HepG2 (cell line): Measurements from ENCODE around the gene MYH9. TPM values are rescaled to one million over a fixed set of nuclear protein-coding genes. Genes with fewer than 3 reads are reported as not detected.
A peak's percentile ranks its signal among the peaks of the same experiment; 100 is the strongest.

Experiments
- ARID2 ChIP-seq: sonication (generic); formaldehyde crosslinking; IDR thresholded peaks from 2 replicates; pipeline ENCODE4 v1.8.1; 2022; ENCODE audit warnings: mild to moderate bottlenecking, missing genetic modification reagents, borderline replicate concordance
- CEBPZ ChIP-seq: IDR thresholded peaks from 2 replicates; pipeline ENCODE4 v1.6.1; 2012; ENCODE audit warnings: low read length, improper control_type of control experiment
- JUN ChIP-seq: sonication (generic); formaldehyde crosslinking; IDR thresholded peaks from 2 replicates; pipeline ENCODE4 v1.4.0; 2020; ENCODE audit warnings: mild to moderate bottlenecking, missing genetic modification reagents
- KLF11 ChIP-seq: IDR thresholded peaks from 2 replicates; pipeline ENCODE4 v1.6.1; 2016; ENCODE audit warnings: missing compliant biosample characterization
- MXD3 ChIP-seq: IDR thresholded peaks from 2 replicates; pipeline ENCODE4 v1.6.1; 2016; ENCODE audit warnings: mild to moderate bottlenecking, missing biosample characterization, missing genetic modification reagents
- PHF20 ChIP-seq: sonication (generic); formaldehyde crosslinking; IDR thresholded peaks from 2 replicates; pipeline ENCODE4 v1.5.0; 2020; ENCODE audit warnings: mild to moderate bottlenecking, missing genetic modification reagents
- SIX1 ChIP-seq: sonication (generic); formaldehyde crosslinking; IDR thresholded peaks from 2 replicates; pipeline ENCODE4 v1.4.0; 2020; ENCODE audit warnings: missing genetic modification reagents, borderline replicate concordance
- SMARCE1 ChIP-seq: fragments of 450-650 bp; IDR thresholded peaks from 2 replicates; pipeline ENCODE4 v1.6.1; 2017; ENCODE audit warnings: borderline replicate concordance
- SP5 ChIP-seq: IDR thresholded peaks from 2 replicates; pipeline ENCODE4 v1.6.1; 2016; ENCODE audit warnings: low read depth, borderline replicate concordance
- YEATS2 ChIP-seq: sonication (generic); formaldehyde crosslinking; IDR thresholded peaks from 2 replicates; pipeline ENCODE4 v1.4.0; 2020; ENCODE audit warnings: missing genetic modification reagents, borderline replicate concordance
- ZBTB1 ChIP-seq: sonication (generic); formaldehyde crosslinking; IDR thresholded peaks from 2 replicates; pipeline ENCODE4 v1.4.0; 2020; ENCODE audit warnings: missing genetic modification reagents, borderline replicate concordance
- ZBTB10 ChIP-seq: sonication (generic); formaldehyde crosslinking; IDR thresholded peaks from 2 replicates; pipeline ENCODE4 v1.4.0; 2020; ENCODE audit warnings: missing genetic modification reagents, borderline replicate concordance
- ZC3H13 ChIP-seq: sonication (generic); formaldehyde crosslinking; IDR thresholded peaks from 2 replicates; pipeline ENCODE4 v1.8.1; 2023; ENCODE audit warnings: mild to moderate bottlenecking, missing genetic modification reagents, moderate library complexity
- ZFP82 ChIP-seq: sonication (generic); formaldehyde crosslinking; IDR thresholded peaks from 2 replicates; pipeline ENCODE4 v1.5.1; 2020; ENCODE audit warnings: mild to moderate bottlenecking, missing genetic modification reagents, borderline replicate concordance
- ZNF274 ChIP-seq: sonication (generic); formaldehyde crosslinking; IDR thresholded peaks from 2 replicates; pipeline ENCODE4 v1.5.1; 2020; ENCODE audit warnings: mild to moderate bottlenecking, missing genetic modification reagents
- ZNF547 ChIP-seq: sonication (generic); formaldehyde crosslinking; IDR thresholded peaks from 2 replicates; pipeline ENCODE4 v1.5.1; 2020; ENCODE audit warnings: mild to moderate bottlenecking, missing genetic modification reagents
- ZNF703 ChIP-seq: sonication (generic); formaldehyde crosslinking; IDR thresholded peaks from 2 replicates; pipeline ENCODE4 v1.5.1; 2020; ENCODE audit warnings: missing genetic modification reagents, mild to moderate bottlenecking, moderate library complexity, borderline replicate concordance
- ZSCAN25 ChIP-seq: sonication (generic); formaldehyde crosslinking; IDR thresholded peaks from 2 replicates; pipeline ENCODE4 v1.8.0; 2022; ENCODE audit warnings: mild to moderate bottlenecking, missing genetic modification reagents
- polyA plus RNA-seq, 8 experiments: library from polyadenylated mRNA; depleted of rRNA in 3 of 8; stranded (reverse) in 7 of 8; unstranded in 1 of 8; fragments of >200 nt; fragmentation: Illumina TruSeq in 4 of 8; extraction: Trizol in 4 of 8; gene quantifications; 2 replicates each; pipeline versions ENCODE4 v1.2.1 to v1.2.3, GENCODE V29; 2011 to 2016; ENCODE audit warnings: low read depth in 4 of 8, missing spikeins in 1 of 8, mixed read lengths in 1 of 8; ENCODE audit not compliant: insufficient read depth in 1 of 8
- total RNA-seq, 5 experiments: library from RNA; depleted of rRNA; stranded (reverse); fragments of >200 nt; fragmentation: Illumina TruSeq; extraction: Trizol; gene quantifications; 2 replicates each; pipeline ENCODE4 v1.2.3, GENCODE V29; 2016; ENCODE audit warnings: low read depth in 1 of 5
- TF ChIP-seq, protein P1 (sequence below): sonication (generic); formaldehyde crosslinking; IDR thresholded peaks from 2 replicates; pipeline ENCODE4 v1.8.1; 2023; ENCODE audit warnings: missing genetic modification reagents, mild to moderate bottlenecking, borderline replicate concordance

Gene MYH9
- total and polyA plus RNA-seq, 2 of the 13 experiments (the other 11 are each of a cell fraction or from before 2014, with no cell fraction given) = 50.7 to 98.5 TPM

DNA sequence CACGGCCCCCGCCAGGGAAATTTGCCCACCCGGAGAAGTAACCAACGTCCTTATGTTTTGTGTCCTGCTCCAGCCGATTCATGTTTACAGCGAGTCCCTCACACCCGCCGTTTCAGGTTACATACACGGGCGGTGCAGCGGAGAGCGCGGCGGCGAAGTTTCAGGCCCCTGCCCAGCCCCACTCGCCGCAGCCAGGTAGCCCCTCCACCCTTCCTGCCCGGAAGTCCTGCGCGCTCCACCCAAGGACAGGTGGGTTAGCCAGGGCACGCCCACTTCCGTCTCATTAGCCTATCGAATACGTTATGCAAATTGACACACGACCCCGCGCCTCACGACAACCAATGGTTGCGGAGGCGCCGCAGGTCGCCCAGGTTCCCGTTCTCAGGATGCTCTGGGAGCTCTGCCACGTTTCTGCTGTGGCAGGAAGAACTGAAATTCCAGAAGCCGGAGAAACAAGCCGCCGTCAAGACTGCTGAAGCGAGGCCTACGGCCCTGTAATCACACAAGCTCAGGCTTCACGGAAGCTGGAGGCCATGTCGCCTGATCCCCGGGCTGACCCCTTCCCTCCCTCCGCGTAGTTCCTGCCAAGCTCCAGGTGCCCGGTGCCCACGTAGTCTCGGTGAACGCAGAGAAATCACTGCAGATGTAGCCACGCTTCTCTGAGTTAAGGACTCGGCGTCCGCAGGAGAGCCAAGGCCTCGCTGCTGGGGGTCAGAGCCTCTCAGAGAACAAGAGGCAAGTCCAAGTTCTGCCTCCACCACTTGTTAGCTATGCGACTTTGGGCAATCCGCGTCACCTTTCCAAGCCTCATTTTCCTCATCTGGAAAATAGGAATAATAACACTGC lies 22.4 kb upstream of the MYH9 start (continued):
- TF ChIP-seq, protein P1, sequence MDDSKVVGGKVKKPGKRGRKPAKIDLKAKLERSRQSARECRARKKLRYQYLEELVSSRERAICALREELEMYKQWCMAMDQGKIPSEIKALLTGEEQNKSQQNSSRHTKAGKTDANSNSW (CRISPR knock-in tag) = no peak
- TF ChIP-seq ZBTB10 = peak; percentile 50; the same call in 1 of the 2 replicates
- no peak for TF ChIP-seq ZNF703 (CRISPR knock-in tag)
- TF ChIP-seq ZFP82 (CRISPR knock-in tag) = peak; percentile 82; the same call in 1 of the 2 replicates
- TF ChIP-seq ZSCAN25 = no peak
- peak; percentile 43; the same call in 1 of the 2 replicates for TF ChIP-seq PHF20 (CRISPR knock-in tag)
- TF ChIP-seq ZNF547 (CRISPR knock-in tag) = peak; percentile 92
- 0 out of 2 replicates have a peak, but pooled peaks have one; percentile 36 for TF ChIP-seq KLF11 (CRISPR knock-in tag)
- TF ChIP-seq ZC3H13 (CRISPR knock-in tag) = no peak
- peak; percentile 64; the same call in 1 of the 2 replicates for TF ChIP-seq YEATS2
- TF ChIP-seq ARID2 (CRISPR knock-in tag) = 0 out of 2 replicates have a peak, but pooled peaks have one; percentile 4
- TF ChIP-seq SMARCE1 = no peak
- TF ChIP-seq JUN = no peak
- TF ChIP-seq SP5 = no peak; the same call in none of the 2 replicates
- peak; percentile 84 for TF ChIP-seq SIX1 (CRISPR knock-in tag)
- TF ChIP-seq ZBTB1 = no peak
- peak; percentile 29; the same call in 1 of the 2 replicates for TF ChIP-seq MXD3 (CRISPR knock-in tag)
- TF ChIP-seq CEBPZ = no peak
- TF ChIP-seq ZNF274 (CRISPR knock-in tag) = no peak; the same call in 1 of the 2 replicates
